Fibroblast of mammary gland (primary cell): ENCODE measurements around the gene SMARCA1.

Source experiments
- DNase-seq: peaks from one replicate; pipeline ENCODE4 v3.0.0-alpha.2; 2010; ENCODE audit warnings: low read depth
- H3K4me3 ChIP-seq: 2 replicates; pipeline ENCODE4 v1.5.1; 2011; ENCODE audit warnings: low read depth, mild to moderate bottlenecking, low read length, moderate library complexity; ENCODE audit not compliant: control insufficient read depth
- CTCF ChIP-seq: conservative IDR thresholded peaks from 2 replicates; pipeline ENCODE4 v1.5.1; 2011; ENCODE audit warnings: low read depth, low read length, inconsistent platforms; ENCODE audit not compliant: control insufficient read depth, insufficient read depth

The SMARCA1 gene

DNA sequence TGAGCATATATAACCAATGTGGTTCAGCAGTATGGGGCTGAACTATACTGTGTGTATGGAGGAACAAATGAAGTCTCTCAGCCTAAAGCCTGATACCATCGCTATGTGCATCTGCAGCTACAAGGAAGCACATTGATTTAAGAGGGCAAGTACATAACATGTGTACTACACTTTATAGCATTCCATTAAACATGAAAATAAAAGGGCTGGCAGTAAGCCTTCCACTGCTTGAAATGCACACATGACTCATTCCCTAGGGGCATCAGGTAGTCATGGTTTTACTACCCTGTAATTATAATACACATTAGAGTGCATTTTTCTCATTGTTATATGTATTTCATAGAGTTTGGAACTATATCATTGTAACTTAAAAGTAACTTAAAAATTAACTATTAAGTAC is 51.2 kb downstream of the SMARCA1 start:
- DNase-seq, result peak; percentile 61
- no peak overlapping the region for H3K4me3 ChIP-seq
- no peak for TF ChIP-seq CTCF

- DNase-seq, result no peak
- peak; percentile 30 for TF ChIP-seq CTCF
- no peak overlapping the region for H3K4me3 ChIP-seq
Measured at GRCh38 chrX:129462707-129463106, 60.6 kb downstream of the SMARCA1 start.

GRCh38 chrX:129461801-129462456 is 61.4 kb downstream of the SMARCA1 start:
- H3K4me3 ChIP-seq, result no peak overlapping the region
- no peak for DNase-seq
- no peak for TF ChIP-seq CTCF

DNA sequence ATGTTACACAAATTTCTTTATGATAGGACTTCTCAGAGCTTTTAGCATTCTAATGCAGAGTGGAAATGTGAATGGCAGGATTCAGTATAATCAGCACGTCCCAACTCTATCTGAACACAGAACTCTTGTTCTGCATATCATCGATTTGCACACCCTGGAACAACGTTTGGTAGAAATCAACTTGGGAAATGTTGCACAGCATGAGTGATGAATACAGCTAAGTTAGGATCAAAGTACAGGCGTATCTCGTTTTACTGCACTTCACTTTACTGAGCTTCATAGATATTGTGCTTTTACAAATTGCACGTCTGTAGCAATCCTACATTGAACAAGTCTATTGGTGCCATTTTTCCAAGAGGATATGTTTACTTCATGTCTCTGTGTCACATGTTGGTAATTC is 70.8 kb downstream of the SMARCA1 start:
- H3K4me3 ChIP-seq, result no peak overlapping the region
- no peak for DNase-seq
- no peak for TF ChIP-seq CTCF

DNA sequence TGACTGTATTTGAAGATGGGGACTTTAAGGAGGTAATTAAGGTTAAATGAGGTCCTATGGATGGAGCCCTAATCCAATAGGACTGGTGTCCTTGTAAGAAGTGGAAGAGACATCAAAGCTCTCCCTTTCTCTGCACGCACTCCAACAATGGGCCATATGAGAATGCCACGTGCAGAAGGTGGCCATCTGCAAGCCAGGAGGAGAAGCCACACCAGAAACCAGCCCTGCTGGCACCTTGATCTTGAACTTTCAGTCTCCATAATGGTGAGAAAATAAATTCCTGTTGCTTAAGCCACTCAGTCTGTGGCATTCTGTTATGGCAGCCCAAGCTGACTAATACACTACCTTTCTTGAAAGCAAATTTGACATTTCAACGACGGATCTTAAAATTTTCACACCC is 73.2 kb downstream of the SMARCA1 start:
- no peak overlapping the region for H3K4me3 ChIP-seq
- no peak for DNase-seq
- no peak for TF ChIP-seq CTCF

- no peak for DNase-seq
- no peak for TF ChIP-seq CTCF
- H3K4me3 ChIP-seq, result no peak overlapping the region
Measured at GRCh38 chrX:129449148-129449547, 74.1 kb downstream of the SMARCA1 start.

- H3K4me3 ChIP-seq, result no peak overlapping the region
- TF ChIP-seq CTCF, result no peak
- no peak for DNase-seq
Measured at GRCh38 chrX:129445436-129445835, 77.9 kb downstream of the SMARCA1 start.
